IMR-90 (cell line): ENCODE data around the gene STON2. TPM values are rescaled to one million over a fixed set of nuclear protein-coding genes. Genes with fewer than 3 reads are reported as not detected.

Experiments used
- ATAC-seq: fragments of 200-7000 bp; cut with Tn5 transposase; 2 replicates; pipeline ENCODE4 v1.9.1; 2020; ENCODE audit warnings: low read depth, mild to moderate bottlenecking, moderate library complexity
- BruUV-seq: library from RNA; stranded (reverse); fragments of 400-500 nt; replicated peaks from 2 replicates; lab custom pipeline; 2021; lab: Mats Ljungman, UMichigan
- CTCF ChIA-PET: fragments of 300-600 bp; formaldehyde crosslinking; extraction: SDS; loops from one replicate; lab custom pipeline; 2021; ENCODE audit warnings: antibody characterized with exemption; lab: Yijun Ruan, JAX
- POLR2A ChIA-PET: fragments of 300-600 bp; sonication (Branson Sonifier 250); formaldehyde crosslinking; loops from one replicate; lab custom pipeline; 2022; ENCODE audit warnings: antibody characterized with exemption; ENCODE audit not compliant: unreplicated experiment; lab: Charles Lee
- DNase-seq: peaks from one replicate; pipeline ENCODE4 v3.0.0; 2013
- H2AFZ ChIP-seq: replicated peaks from 2 replicates; pipeline ENCODE3; 2013; ENCODE audit warnings: low read length, mild to moderate bottlenecking; ENCODE audit not compliant: poor library complexity
- H2AK5ac ChIP-seq: 2 replicates; pipeline ENCODE4 v1.6.1; 2013; ENCODE audit warnings: low read depth, low read length, inconsistent platforms
- H2AK9ac ChIP-seq: replicated peaks from 2 replicates; pipeline ENCODE3; 2013; ENCODE audit warnings: mild to moderate bottlenecking, low read depth, low read length, moderate library complexity; ENCODE audit not compliant: poor library complexity
- H2BK120ac ChIP-seq: 2 replicates; pipeline ENCODE4 v1.6.1; 2013; ENCODE audit warnings: low read depth, low read length, inconsistent platforms
- H2BK15ac ChIP-seq: 3 replicates; pipeline ENCODE4 v1.6.1; 2013; ENCODE audit warnings: low read depth, low read length, inconsistent platforms
- H2BK20ac ChIP-seq: 2 replicates; pipeline ENCODE4 v1.6.1; 2013; ENCODE audit warnings: low read depth, mild to moderate bottlenecking, inconsistent platforms, low read length, moderate library complexity
- H2BK5ac ChIP-seq: 2 replicates; pipeline ENCODE4 v1.6.1; 2013; ENCODE audit warnings: mild to moderate bottlenecking, low read depth, low read length, inconsistent platforms; ENCODE audit not compliant: poor library complexity, severe bottlenecking
- H3K14ac ChIP-seq: replicated peaks from 2 replicates; pipeline ENCODE4 v1.6.1; 2013; ENCODE audit warnings: low read depth, low read length, inconsistent platforms
- H3K18ac ChIP-seq: 2 replicates; pipeline ENCODE4 v1.6.1; 2013; ENCODE audit warnings: low read depth, low read length, control low read depth
- H3K23ac ChIP-seq: 2 replicates; pipeline ENCODE4 v1.6.1; 2013; ENCODE audit warnings: low read depth, low read length, inconsistent platforms
- H3K27ac ChIP-seq: 2 replicates; pipeline ENCODE4 v1.5.1; 2013; ENCODE audit warnings: mild to moderate bottlenecking, control low read depth, low read length; ENCODE audit not compliant: insufficient read depth
- H3K27me3 ChIP-seq: 2 replicates; pipeline ENCODE4 v1.6.1; 2013; ENCODE audit warnings: low read length; ENCODE audit not compliant: control insufficient read depth, insufficient read depth
- H3K36me3 ChIP-seq: 2 replicates; pipeline ENCODE4 v1.6.1; 2013; ENCODE audit warnings: low read length, mixed read lengths; ENCODE audit not compliant: control insufficient read depth, insufficient read depth
- H3K4ac ChIP-seq: 2 replicates; pipeline ENCODE4 v1.6.1; 2013; ENCODE audit warnings: low read depth, low read length, inconsistent platforms
- H3K4me1 ChIP-seq: 2 replicates; pipeline ENCODE4 v1.6.1; 2013; ENCODE audit warnings: low read length, mixed read lengths; ENCODE audit not compliant: control insufficient read depth, insufficient read depth
- H3K4me2 ChIP-seq: 2 replicates; pipeline ENCODE4 v1.6.1; 2013; ENCODE audit warnings: low read depth, mild to moderate bottlenecking, control low read depth, low read length, moderate library complexity
- H3K4me3 ChIP-seq: 2 replicates; pipeline ENCODE4 v1.5.1; 2013; ENCODE audit warnings: low read depth, mild to moderate bottlenecking, control low read depth, low read length, moderate library complexity; ENCODE audit not compliant: insufficient read depth
- H3K56ac ChIP-seq: 2 replicates; pipeline ENCODE4 v1.6.1; 2013; ENCODE audit warnings: low read length, inconsistent platforms; ENCODE audit not compliant: insufficient read depth; ENCODE audit errors: extremely low read depth
- H3K79me1 ChIP-seq, 2 experiments: 2 replicates each; pipeline ENCODE4 v1.6.1; 2013; ENCODE audit warnings: low read length in 2 of 2, inconsistent platforms in 1 of 2, low read depth in 1 of 2
- H3K9ac ChIP-seq: 2 replicates; pipeline ENCODE4 v1.6.1; 2013; ENCODE audit warnings: low read depth, low read length, control low read depth
- H3K9me1 ChIP-seq: 2 replicates; pipeline ENCODE4 v1.6.1; 2013; ENCODE audit warnings: low read length, inconsistent platforms; ENCODE audit not compliant: insufficient read depth
- H3K9me3 ChIP-seq: 2 replicates; pipeline ENCODE4 v1.6.1; 2013; ENCODE audit warnings: low read length; ENCODE audit not compliant: control insufficient read depth, insufficient read depth
- H4K20me1 ChIP-seq: 2 replicates; pipeline ENCODE4 v1.6.1; 2013; ENCODE audit warnings: low read length, inconsistent platforms; ENCODE audit not compliant: insufficient read depth
- H4K5ac ChIP-seq: 2 replicates; pipeline ENCODE4 v1.6.1; 2013; ENCODE audit warnings: mild to moderate bottlenecking, low read depth, low read length, control low read depth
- H4K8ac ChIP-seq, 2 experiments: 2 replicates each; pipeline ENCODE4 v1.6.1; 2013; ENCODE audit warnings: low read depth in 2 of 2, low read length in 2 of 2, control low read depth in 1 of 2, inconsistent platforms in 1 of 2
- H4K91ac ChIP-seq: 2 replicates; pipeline ENCODE4 v1.6.1; 2013; ENCODE audit warnings: low read depth, low read length, inconsistent platforms; ENCODE audit not compliant: insufficient read depth
- FOS ChIP-seq: fragments of 150-350 bp; IDR thresholded peaks from 2 replicates; pipeline ENCODE4 v1.6.1; 2016; ENCODE audit warnings: low read depth, low read length
- WGBS, 2 experiments: methylation state at CpG; one replicate each; pipeline versions ENCODE4 v1.1.5 to v1.1.7; 2013; ENCODE audit warnings: missing lambda C conversion rate in 2 of 2; ENCODE audit not compliant: insufficient read length in 1 of 2; ENCODE audit errors: extremely low coverage in 2 of 2; 5-methylcytosine and 5-hydroxymethylcytosine counted together
- dilution Hi-C: fragments of 300-500 bp; cut with HindIII; formaldehyde crosslinking; loops from one replicate; pipeline ENCODE4 v1.14.3; 2018; ENCODE audit warnings: low sequenced_read_pairs; ENCODE audit not compliant: unreplicated experiment
- in situ Hi-C: fragments of 300-500 bp; cut with MboI; formaldehyde crosslinking; loops from 3 replicates; pipeline ENCODE4 v1.14.3; 2019; ENCODE audit warnings: low sequenced_read_pairs, inconsistent platforms, mixed read lengths
- intact Hi-C: fragments of 100-400 bp; cut with micrococcal nuclease; formaldehyde crosslinking; loops from 2 replicates; pipeline ENCODE4 v1.10.0; 2022
- polyA plus RNA-seq, 3 experiments: library from polyadenylated mRNA; depleted of rRNA; stranded (reverse); fragments of >200 nt; gene quantifications; 2 replicates each; pipeline ENCODE4 v1.2.3, GENCODE V29; 2012; ENCODE audit warnings: low replicate concordance in 1 of 3
- total RNA-seq: library from RNA; depleted of rRNA; stranded (reverse); fragments of >200 nt; gene quantifications from 2 replicates; pipeline ENCODE4 v1.2.3, GENCODE V29; 2012

Gene STON2
- total and polyA plus RNA-seq, 2 of the 4 experiments (the other 2 are of a cell fraction): not detected

- Histone ChIP-seq H2AK9ac (no peak overlapping the region), H3K9me1 (no peaks in the 10 kb centered on the region), H3K27ac (no peak overlapping the region), H3K27me3 (no peaks in the 10 kb centered on the region), H3K14ac (no peak overlapping the region), H2BK15ac (no peak overlapping the region), H2BK20ac (no peak overlapping the region), H2BK120ac (no peak overlapping the region), H3K4me2 (no peak overlapping the region), H3K56ac (no peak overlapping the region), H2AFZ (no peak overlapping the region), H3K23ac (no peak overlapping the region), H2AK5ac (no peak overlapping the region), H3K4me3 (no peak overlapping the region), H4K8ac (no peak overlapping the region), H3K4me1 (no peaks in the 10 kb centered on the region), H3K36me3 (no peaks in the 10 kb centered on the region), H4K91ac (no peak overlapping the region), H3K18ac (no peak overlapping the region), H4K20me1 (no peaks in the 10 kb centered on the region), H3K79me1 (no peaks in the 10 kb centered on the region), H3K9ac (no peak overlapping the region), H3K9me3 (no peaks in the 10 kb centered on the region; the same call in 1 of the 2 replicates), H4K5ac (no peak overlapping the region), H3K4ac (no peak overlapping the region), H2BK5ac (no peak overlapping the region)
- BruUV-seq: no TSS peak
- TF ChIP-seq FOS: no peak
- ChIA-PET CTCF (no interaction called here), POLR2A (interaction anchor here (0.6 kb wide), 1 partner anchor 124 kb away, joined by 4 read pairs; no protein-coding TSS in a partner anchor)
- no peak for DNase-seq
- in situ Hi-C loops (no loop called here), intact Hi-C loops (no loop called here), dilution Hi-C loops (no loop called here)
- no peak for ATAC-seq
- no CpG with 5 or more reads among the region's 5 CpGs for WGBS, 2 experiments
These were observed 57.1 kb downstream of the STON2 start for GRCh38 chr14:81342850-81343580.
